Activated T-helper 1 cell treated with anti-CD3 and anti-CD28 coated beads, Interleukin-12 subunit alpha, Interleukin-12 subunit beta, Interleukin-2, Interleukin-4 antibody, amounts not matched to agents 30 ng/mL and 10 ng/mL and 1 ng/mL, durations not matched to agents 14 hours and 24 hours and 36 hours (primary cell): Measurements from ENCODE around the gene PPARGC1A. TPM values are rescaled to one million over a fixed set of nuclear protein-coding genes. Genes with fewer than 3 reads are reported as not detected.

Experiments used
- DNase-seq: peaks from one replicate; pipeline ENCODE4 v3.0.0; 2021; ENCODE audit warnings: low spot score
- H3K27ac Mint-ChIP-seq: one replicate; pipeline ENCODE4 v1.8.0; 2021; ENCODE audit warnings: mild to moderate bottlenecking, mixed read lengths
- H3K27me3 Mint-ChIP-seq: one replicate; pipeline ENCODE4 v1.8.0; 2022; ENCODE audit warnings: mild to moderate bottlenecking, moderate library complexity, mixed read lengths; ENCODE audit not compliant: insufficient read depth
- H3K36me3 Mint-ChIP-seq: one replicate; pipeline ENCODE4 v1.8.0; 2021; ENCODE audit warnings: low read depth, mixed read lengths
- H3K4me1 Mint-ChIP-seq: one replicate; pipeline ENCODE4 v1.8.0; 2021; ENCODE audit warnings: low read depth, mixed read lengths
- H3K4me3 Mint-ChIP-seq: one replicate; pipeline ENCODE4 v1.8.0; 2021; ENCODE audit warnings: mild to moderate bottlenecking, moderate library complexity, mixed read lengths
- H3K9me3 Mint-ChIP-seq: one replicate; pipeline ENCODE4 v1.8.0; 2021; ENCODE audit warnings: mixed read lengths
- intact Hi-C: fragments of 100-400 bp; cut with micrococcal nuclease; formaldehyde crosslinking; loops from one replicate; pipeline ENCODE4 v1.15.1; 2024
- total RNA-seq: library from RNA; stranded (reverse); gene quantifications from 2 replicates; pipeline ENCODE4 v1.2.3, GENCODE V29; 2022

The PPARGC1A gene
- total RNA-seq, 1 donor from 2014 or later: not detected

- Mint-ChIP-seq H3K27ac (no peak overlapping the region), H3K4me1 (no peaks in the 10 kb centered on the region), H3K36me3 (no peaks in the 10 kb centered on the region), H3K4me3 (no peak overlapping the region), H3K9me3 (peaks cover 6% of the 10 kb centered on the region), H3K27me3 (no peaks in the 10 kb centered on the region)
- intact Hi-C loops: no loop called here
- DNase-seq: no peak
Observed at GRCh38 chr4:23789762-23790161, 100.1 kb downstream of the PPARGC1A start.

GRCh38 chr4:23788460-23788859 lies 101.4 kb downstream of the PPARGC1A start:
- no peak for DNase-seq
- Mint-ChIP-seq H3K4me1 (no peaks in the 10 kb centered on the region), H3K4me3 (no peak overlapping the region), H3K36me3 (no peaks in the 10 kb centered on the region), H3K27ac (no peak overlapping the region), H3K27me3 (no peaks in the 10 kb centered on the region), H3K9me3 (peaks cover 10% of the 10 kb centered on the region)
- intact Hi-C loops: no loop called here

- H3K27me3 Mint-ChIP-seq: no peaks in the 10 kb centered on the region
- no peaks in the 10 kb centered on the region for H3K4me1 Mint-ChIP-seq
Observed at GRCh38 chr4:23788027-23788426, 101.8 kb downstream of the PPARGC1A start.

DNA sequence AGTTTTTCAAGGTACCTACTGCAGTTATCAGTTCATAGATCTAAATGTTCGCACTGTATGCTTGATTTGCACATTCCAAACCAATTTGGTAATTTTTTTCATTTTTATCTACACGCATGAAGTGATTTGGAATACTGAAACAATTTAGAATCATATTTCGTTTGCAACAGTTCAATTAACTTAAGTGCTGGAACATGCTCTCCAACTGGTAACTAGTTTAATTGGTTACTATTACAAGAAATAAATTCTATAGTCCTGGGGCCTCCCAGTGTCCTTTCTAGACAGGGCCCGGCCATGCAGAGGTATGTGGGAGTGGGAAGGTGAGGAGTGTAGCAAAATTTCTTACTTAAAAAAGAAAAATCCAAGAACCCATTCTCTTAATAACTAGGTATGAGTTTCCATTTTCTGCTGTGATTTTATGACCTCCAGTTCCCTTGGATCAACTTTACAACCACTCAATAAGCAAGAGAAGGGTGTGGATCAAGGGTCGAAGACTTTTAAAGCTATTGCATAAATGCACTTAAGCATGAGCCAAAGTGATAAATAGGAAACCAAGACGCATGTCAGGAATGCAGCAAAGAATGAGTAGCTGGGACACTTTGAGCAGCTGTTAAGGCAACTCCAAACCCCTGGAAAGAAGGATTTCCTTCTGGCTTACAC lies 106.9 kb downstream of the PPARGC1A start:
- Mint-ChIP-seq H3K4me1 (no peaks in the 10 kb centered on the region), H3K27ac (no peak overlapping the region), H3K9me3 (peaks cover 13% of the 10 kb centered on the region), H3K36me3 (no peaks in the 10 kb centered on the region), H3K27me3 (no peaks in the 10 kb centered on the region), H3K4me3 (no peak overlapping the region)
- intact Hi-C loops: no loop called here
- DNase-seq: no peak

More at GRCh38 chr4:23788027-23788426, 101.8 kb downstream of the PPARGC1A start:
- intact Hi-C loops: no loop called here
- DNase-seq: no peak
- Mint-ChIP-seq H3K9me3 (peaks cover 13% of the 10 kb centered on the region), H3K36me3 (no peaks in the 10 kb centered on the region), H3K27ac (no peak overlapping the region), H3K4me3 (no peak overlapping the region)

DNA sequence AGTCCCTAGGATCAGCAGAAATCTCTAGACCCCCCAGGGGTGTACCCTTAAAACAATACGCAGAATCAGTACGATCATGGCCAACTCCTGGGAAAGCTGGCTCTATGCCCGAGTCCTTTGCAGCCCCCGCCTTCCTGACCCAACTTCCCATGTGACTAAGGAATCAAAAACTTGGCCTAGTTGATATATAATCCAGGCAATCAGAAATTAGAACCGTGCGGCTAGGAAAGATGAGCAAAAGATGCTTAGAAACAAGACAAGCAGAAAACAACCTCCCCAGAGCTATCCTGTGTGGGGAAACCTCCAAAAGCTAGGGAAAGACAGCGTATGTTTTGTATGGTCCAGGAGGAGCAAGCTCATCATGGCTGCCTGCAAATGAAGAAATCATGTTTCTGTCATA lies 110.0 kb downstream of the PPARGC1A start:
- no peak overlapping the region for H3K4me3 Mint-ChIP-seq
- no peak for DNase-seq
- intact Hi-C loops: no loop called here
- peaks cover 7% of the 10 kb centered on the region for H3K9me3 Mint-ChIP-seq
- no peak overlapping the region for H3K27ac Mint-ChIP-seq
- no peaks in the 10 kb centered on the region for H3K36me3 Mint-ChIP-seq
- H3K4me1 Mint-ChIP-seq: no peaks in the 10 kb centered on the region
- no peaks in the 10 kb centered on the region for H3K27me3 Mint-ChIP-seq

GRCh38 chr4:23779422-23779821 lies 110.4 kb downstream of the PPARGC1A start:
- Mint-ChIP-seq H3K4me1 (no peaks in the 10 kb centered on the region), H3K4me3 (no peak overlapping the region), H3K27ac (no peak overlapping the region), H3K36me3 (no peaks in the 10 kb centered on the region), H3K27me3 (no peaks in the 10 kb centered on the region), H3K9me3 (peaks cover 7% of the 10 kb centered on the region)
- intact Hi-C loops: no loop called here
- DNase-seq: no peak

DNA sequence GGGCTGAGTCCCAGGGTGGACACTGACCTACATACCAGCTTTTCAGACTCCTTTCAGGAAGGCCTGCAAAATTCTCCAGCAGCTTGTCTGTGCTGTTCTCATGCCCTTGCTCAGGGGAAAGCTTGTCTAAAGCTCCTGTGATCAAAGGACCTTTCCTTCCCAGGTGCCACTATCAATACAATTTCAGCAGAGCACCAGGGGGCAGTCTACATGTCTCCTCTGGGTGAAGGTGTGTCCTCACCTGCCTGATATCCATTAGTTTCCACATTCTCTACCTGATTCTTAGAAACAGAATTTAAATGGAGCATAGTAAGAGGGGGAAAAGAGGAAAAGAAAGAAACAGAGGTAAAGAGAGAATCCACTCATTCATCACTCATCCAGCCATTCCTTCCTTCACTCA lies 114.2 kb downstream of the PPARGC1A start:
- H3K4me1 Mint-ChIP-seq: no peaks in the 10 kb centered on the region
- H3K36me3 Mint-ChIP-seq: no peaks in the 10 kb centered on the region
- H3K9me3 Mint-ChIP-seq: no peaks in the 10 kb centered on the region
- no peak overlapping the region for H3K27ac Mint-ChIP-seq
- H3K4me3 Mint-ChIP-seq: no peak overlapping the region
- intact Hi-C loops: no loop called here
- DNase-seq: no peak
- H3K27me3 Mint-ChIP-seq: no peaks in the 10 kb centered on the region

DNA sequence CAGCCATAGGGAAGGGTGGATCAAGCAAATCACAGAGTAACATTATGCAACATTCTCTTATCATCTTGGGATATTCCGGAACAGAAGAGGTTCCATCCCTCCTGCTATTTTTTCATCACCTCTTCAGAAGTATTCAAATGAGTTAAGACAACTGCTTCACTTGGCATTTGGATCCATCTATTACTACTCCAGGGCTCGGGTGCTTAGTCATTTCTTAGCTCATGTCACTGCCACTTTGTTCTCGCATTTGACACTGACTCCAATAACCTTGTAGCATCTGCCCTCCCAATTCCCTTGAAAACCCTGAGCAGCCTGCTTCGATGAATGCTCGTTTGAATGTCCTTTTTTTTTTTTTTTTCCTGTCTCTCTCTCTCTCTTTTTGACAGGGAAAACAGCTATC lies 114.9 kb downstream of the PPARGC1A start:
- Mint-ChIP-seq H3K4me3 (no peak overlapping the region), H3K27ac (no peak overlapping the region), H3K9me3 (no peaks in the 10 kb centered on the region), H3K4me1 (no peaks in the 10 kb centered on the region), H3K27me3 (no peaks in the 10 kb centered on the region), H3K36me3 (no peaks in the 10 kb centered on the region)
- intact Hi-C loops: no loop called here
- no peak for DNase-seq

DNA sequence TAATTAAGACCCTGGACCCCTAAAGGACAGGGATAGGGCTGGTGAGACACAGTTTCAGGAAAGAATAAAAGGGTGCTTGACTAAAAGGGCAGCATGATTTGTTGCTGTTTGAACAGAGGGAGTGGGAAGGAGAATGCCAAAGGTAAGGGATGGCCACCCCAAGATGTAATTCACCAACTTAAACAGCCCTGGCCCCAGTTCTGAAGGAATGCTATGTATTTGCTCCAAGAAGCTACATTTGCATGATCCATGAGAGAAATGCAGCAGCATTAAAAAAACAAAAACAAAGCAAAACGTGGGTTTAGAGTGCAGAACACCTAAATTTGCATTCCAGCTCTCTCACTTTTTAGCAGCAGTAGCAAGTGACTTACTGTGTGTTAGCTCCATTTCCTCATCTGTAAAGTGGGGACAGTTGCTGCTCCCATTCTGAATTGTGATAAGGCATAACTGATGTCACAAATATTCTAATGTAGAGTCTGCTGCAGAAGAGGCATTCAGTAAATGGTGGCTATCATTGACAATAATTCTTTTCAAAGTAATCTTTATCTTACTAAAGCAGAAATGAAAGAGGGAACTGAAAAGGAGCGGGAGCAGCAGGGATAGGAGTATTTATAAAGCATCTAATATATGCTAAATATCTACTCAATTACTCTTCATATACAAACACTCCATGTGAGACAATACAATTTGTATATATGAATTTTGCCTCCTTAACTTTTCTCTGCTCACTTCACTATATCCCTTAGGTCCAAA lies 115.8 kb downstream of the PPARGC1A start:
- H3K4me1 Mint-ChIP-seq: no peaks in the 10 kb centered on the region
- no peaks in the 10 kb centered on the region for H3K36me3 Mint-ChIP-seq
- intact Hi-C loops: no loop called here
- H3K4me3 Mint-ChIP-seq: no peak overlapping the region
- no peaks in the 10 kb centered on the region for H3K9me3 Mint-ChIP-seq
- H3K27me3 Mint-ChIP-seq: no peaks in the 10 kb centered on the region
- DNase-seq: no peak
- no peak overlapping the region for H3K27ac Mint-ChIP-seq

DNA sequence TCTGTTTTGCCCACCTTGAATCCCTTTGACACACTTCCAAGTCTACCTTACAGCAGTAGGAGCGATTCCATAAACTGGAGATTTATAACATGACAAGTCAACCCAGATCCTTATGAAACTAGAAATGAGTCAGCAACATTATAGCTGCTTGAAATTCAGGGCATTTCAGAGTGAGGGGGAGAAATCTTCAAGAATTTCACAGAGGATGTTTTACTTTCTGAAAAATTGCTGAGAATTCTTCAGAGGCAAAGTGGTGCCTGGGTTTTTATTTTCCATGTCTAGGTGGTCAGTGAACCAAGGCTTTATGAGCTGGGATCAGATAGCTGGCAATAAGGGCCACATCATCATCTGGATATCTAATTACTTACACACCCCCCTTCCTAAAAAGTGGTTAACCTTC lies 119.8 kb downstream of the PPARGC1A start:
- no peak for DNase-seq
- peaks cover under 1% of the 10 kb centered on the region for H3K9me3 Mint-ChIP-seq
- H3K36me3 Mint-ChIP-seq: no peaks in the 10 kb centered on the region
- intact Hi-C loops: no loop called here
- H3K4me1 Mint-ChIP-seq: no peaks in the 10 kb centered on the region
- no peak overlapping the region for H3K27ac Mint-ChIP-seq
- H3K4me3 Mint-ChIP-seq: no peak overlapping the region
- no peaks in the 10 kb centered on the region for H3K27me3 Mint-ChIP-seq

DNA sequence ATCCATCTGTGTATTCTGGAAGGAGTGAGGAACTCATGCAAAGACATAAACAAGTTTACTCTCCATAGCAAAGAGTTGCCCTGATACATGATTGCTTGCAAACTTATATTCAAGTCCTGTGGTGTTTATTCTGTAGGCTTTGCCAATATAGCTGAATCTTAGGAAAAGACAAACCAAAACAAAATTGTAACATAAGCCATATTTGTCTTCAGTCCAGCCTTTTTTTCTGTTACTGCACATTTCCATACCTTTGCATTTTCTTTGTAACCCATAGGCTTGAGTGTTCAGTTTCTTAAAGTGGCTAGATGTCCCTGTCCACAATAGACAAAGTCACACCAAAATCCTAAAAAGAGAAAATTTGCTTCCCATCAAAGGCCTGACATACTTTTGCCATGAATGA lies 120.4 kb downstream of the PPARGC1A start:
- Mint-ChIP-seq H3K4me3 (no peak overlapping the region), H3K4me1 (no peaks in the 10 kb centered on the region)
- intact Hi-C loops: no loop called here

DNA sequence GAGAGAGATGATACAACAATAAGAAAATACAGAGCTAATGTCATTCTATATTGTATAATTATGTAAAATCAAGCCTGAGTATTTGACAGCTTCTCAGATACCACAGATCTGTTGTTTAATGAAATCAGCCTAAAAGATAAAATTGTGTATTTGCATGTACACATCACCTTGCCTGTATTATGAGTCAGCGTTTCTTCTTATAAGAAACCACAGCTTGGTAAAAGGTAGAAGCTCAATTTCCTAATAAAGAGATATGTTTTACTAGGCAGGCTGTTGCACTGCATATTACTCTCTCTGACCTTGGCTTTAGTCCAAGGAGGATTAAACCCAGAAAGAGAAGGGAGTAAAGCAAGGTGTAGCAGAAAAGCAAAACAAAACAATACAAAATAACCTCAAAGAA lies 121.3 kb downstream of the PPARGC1A start:
- H3K9me3 Mint-ChIP-seq: peaks cover 5% of the 10 kb centered on the region
- no peak overlapping the region for H3K27ac Mint-ChIP-seq
- no peaks in the 10 kb centered on the region for H3K27me3 Mint-ChIP-seq
- intact Hi-C loops: no loop called here
- no peaks in the 10 kb centered on the region for H3K4me1 Mint-ChIP-seq
- no peak overlapping the region for H3K4me3 Mint-ChIP-seq
- no peaks in the 10 kb centered on the region for H3K36me3 Mint-ChIP-seq
- DNase-seq: no peak

More for the DNA sequence above, 120.4 kb downstream of the PPARGC1A start:
- no peak for DNase-seq
- Mint-ChIP-seq H3K27me3 (no peaks in the 10 kb centered on the region), H3K9me3 (peaks cover 5% of the 10 kb centered on the region), H3K36me3 (no peaks in the 10 kb centered on the region), H3K27ac (no peak overlapping the region)

DNA sequence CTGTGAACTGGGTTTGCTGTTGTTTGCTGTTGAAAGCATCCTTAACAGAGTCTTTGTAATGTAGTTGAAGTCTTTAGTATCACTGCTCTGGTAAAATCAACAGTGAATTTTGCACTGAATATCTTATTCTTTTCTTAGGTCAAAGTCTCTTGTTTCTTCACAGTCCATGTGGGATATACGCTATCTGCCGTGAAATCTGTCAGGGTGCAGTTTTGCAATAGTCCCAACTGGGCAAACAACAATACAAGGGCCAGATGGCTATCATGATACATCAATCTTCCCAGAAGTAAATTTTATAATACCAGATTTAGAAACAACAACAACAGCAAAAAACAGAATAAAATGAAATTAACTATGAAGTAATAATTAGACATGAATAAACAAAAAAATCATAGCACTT lies 123.5 kb downstream of the PPARGC1A start:
- H3K9me3 Mint-ChIP-seq: peaks cover 5% of the 10 kb centered on the region
- no peak overlapping the region for H3K4me3 Mint-ChIP-seq
- no peaks in the 10 kb centered on the region for H3K27me3 Mint-ChIP-seq
- H3K36me3 Mint-ChIP-seq: no peaks in the 10 kb centered on the region
- intact Hi-C loops: no loop called here
- no peak overlapping the region for H3K27ac Mint-ChIP-seq
- no peak for DNase-seq
- no peaks in the 10 kb centered on the region for H3K4me1 Mint-ChIP-seq
